Tibial nerve (tissue), 4 donors: Measurements from ENCODE around the gene AEBP2.

Source experiments
- CTCF ChIP-seq, 5 experiments: fragments of 200-600 bp in 3 of 5; fragments of 450-650 bp in 2 of 5; sonication (generic) in 3 of 5; IDR thresholded peaks; one replicate each; pipeline ENCODE4 v1.5.1; 2016 to 2019; ENCODE audit warnings: antibody characterized with exemption in 5 of 5, mild to moderate bottlenecking in 3 of 5, moderate library complexity in 2 of 5
- EP300 ChIP-seq, 2 donors: sonication (generic); formaldehyde crosslinking; IDR thresholded peaks; one replicate each; pipeline ENCODE4 v1.6.1; 2017; ENCODE audit warnings: antibody characterized with exemption in 2 of 2, mild to moderate bottlenecking in 1 of 2
- POLR2A ChIP-seq, 2 donors: fragments of 450-650 bp; IDR thresholded peaks; one replicate each; pipeline ENCODE4 v1.6.1; 2017; ENCODE audit warnings: antibody characterized with exemption in 2 of 2, mild to moderate bottlenecking in 2 of 2, moderate library complexity in 2 of 2

GRCh38 chr12:19402211-19402610, 37.1 kb upstream of the AEBP2 start:
- TF ChIP-seq CTCF (IDR thresholded peaks at IDR 0.05) (no peak), POLR2A (IDR thresholded peaks at IDR 0.05) (no peak), EP300 (IDR thresholded peaks at IDR 0.05) (no peak)
